ENCODE measurements around the gene BANK1. TPM values are rescaled to one million over a fixed set of nuclear protein-coding genes. Genes with fewer than 3 reads are reported as not detected.

BANK1 gene
- total and polyA plus RNA-seq, 2 experiments from 2014 or later, result not detected

GRCh38 chr4:102104278-102104677 lies 313.7 kb downstream of the BANK1 start:
- H3K9me3 ChIP-seq (ENCODE audit: low read depth), result no peaks in the 10 kb centered on the region
- no peaks in the 10 kb centered on the region for H3K4me1 ChIP-seq (ENCODE audit: insufficient read depth)
- TF ChIP-seq EZH2 (IDR thresholded peaks at IDR 0.05; ENCODE audit: insufficient read depth, poor library complexity, severe bottlenecking), result no peak
- no peak for TF ChIP-seq EZH2phosphoT487 (IDR thresholded peaks at IDR 0.05; ENCODE audit: insufficient read depth, low read depth)
- H3K27me3 ChIP-seq (replicated peaks; ENCODE audit: insufficient read depth), result no peaks in the 10 kb centered on the region
- no peak overlapping the region for H3K27ac ChIP-seq
- H3F3A ChIP-seq (ENCODE audit: insufficient read depth), result no peaks in the 10 kb centered on the region
- no peak overlapping the region for H3K4me3 ChIP-seq
- no peaks in the 10 kb centered on the region for H4K20me1 ChIP-seq (ENCODE audit: insufficient read depth)
- H3K36me3 ChIP-seq (ENCODE audit: low read depth), result no peaks in the 10 kb centered on the region
- no peaks in the 10 kb centered on the region for H3K79me2 ChIP-seq (ENCODE audit: insufficient read depth)
- no peak overlapping the region for H2AFZ ChIP-seq
- no peak for DNase-seq
- H3K9me2 ChIP-seq (ENCODE audit: insufficient read depth), result no peaks in the 10 kb centered on the region
- in situ Hi-C loops (cut with MboI), result no loop called here
- no peak overlapping the region for H3K9ac ChIP-seq
- H3K4me2 ChIP-seq (ENCODE audit: unreplicated experiment), result no peak overlapping the region

GRCh38 chr4:102105983-102106382 lies 315.5 kb downstream of the BANK1 start:
- Histone ChIP-seq H3K4me1 (ENCODE audit: insufficient read depth) (no peaks in the 10 kb centered on the region), H3K36me3 (ENCODE audit: low read depth) (no peaks in the 10 kb centered on the region), H3F3A (ENCODE audit: insufficient read depth) (no peaks in the 10 kb centered on the region), H3K79me2 (ENCODE audit: insufficient read depth) (no peaks in the 10 kb centered on the region), H3K27ac (no peak overlapping the region), H4K20me1 (ENCODE audit: insufficient read depth) (no peaks in the 10 kb centered on the region), H3K4me2 (ENCODE audit: unreplicated experiment) (no peak overlapping the region), H3K9me2 (ENCODE audit: insufficient read depth) (no peaks in the 10 kb centered on the region), H3K4me3 (no peak overlapping the region), H3K9me3 (ENCODE audit: low read depth) (no peaks in the 10 kb centered on the region), H3K27me3 (replicated peaks; ENCODE audit: insufficient read depth) (no peaks in the 10 kb centered on the region), H3K9ac (no peak overlapping the region), H2AFZ (no peak overlapping the region)
- in situ Hi-C loops (cut with MboI), result no loop called here
- no peak for TF ChIP-seq EZH2phosphoT487 (IDR thresholded peaks at IDR 0.05; ENCODE audit: insufficient read depth, low read depth)
- TF ChIP-seq EZH2 (IDR thresholded peaks at IDR 0.05; ENCODE audit: insufficient read depth, poor library complexity, severe bottlenecking), result no peak
- 0 to 3% methylated on average over 1 of the region's 1 CpG for WGBS, 2 experiments (ENCODE audit: low coverage in 1 of 2, low lambda C conversion rate in 2 of 2, missing lambda C conversion rate in 2 of 2)
- no peak for DNase-seq

DNA sequence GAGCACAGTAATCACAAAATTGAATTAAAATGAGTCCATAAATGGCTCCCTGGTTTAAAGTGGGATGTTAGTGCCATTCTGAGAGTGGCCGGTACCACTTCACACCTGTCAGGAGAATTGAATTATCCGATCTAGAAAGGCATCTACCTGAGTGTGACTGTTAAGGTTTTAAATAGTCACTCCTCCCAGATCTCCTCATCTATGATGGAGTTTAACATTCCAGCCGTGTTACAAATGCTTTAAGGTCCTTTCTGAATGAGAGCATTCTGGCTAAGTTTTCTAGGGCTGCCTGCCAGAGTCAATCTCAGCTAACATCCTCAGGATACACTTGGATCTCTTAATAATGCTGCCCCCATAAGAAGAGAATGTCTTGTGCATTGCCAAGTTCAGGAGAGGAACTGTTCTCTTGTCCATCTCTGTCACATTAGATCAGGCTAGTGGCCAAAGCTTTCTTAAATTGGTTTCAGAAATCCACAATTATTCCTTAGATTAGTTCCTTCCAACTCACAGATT lies 323.6 kb downstream of the BANK1 start:
- in situ Hi-C loops (cut with MboI), result no loop called here
- no peak overlapping the region for H3K4me3 ChIP-seq
- H3K36me3 ChIP-seq (ENCODE audit: low read depth), result no peaks in the 10 kb centered on the region
- no peak for DNase-seq
- H3K27ac ChIP-seq, result no peak overlapping the region
- H3K79me2 ChIP-seq (ENCODE audit: insufficient read depth), result no peaks in the 10 kb centered on the region
- no peaks in the 10 kb centered on the region for H4K20me1 ChIP-seq (ENCODE audit: insufficient read depth)
- H3K9me3 ChIP-seq (ENCODE audit: low read depth), result no peaks in the 10 kb centered on the region
- TF ChIP-seq EZH2 (IDR thresholded peaks at IDR 0.05; ENCODE audit: insufficient read depth, poor library complexity, severe bottlenecking), result no peak
- H3K27me3 ChIP-seq (replicated peaks; ENCODE audit: insufficient read depth), result no peaks in the 10 kb centered on the region
- no peak overlapping the region for H3K9ac ChIP-seq
- no peak overlapping the region for H2AFZ ChIP-seq
- no peaks in the 10 kb centered on the region for H3K9me2 ChIP-seq (ENCODE audit: insufficient read depth)
- no peaks in the 10 kb centered on the region for H3K4me1 ChIP-seq (ENCODE audit: insufficient read depth)
- no peak overlapping the region for H3K4me2 ChIP-seq (ENCODE audit: unreplicated experiment)
- no peaks in the 10 kb centered on the region for H3F3A ChIP-seq (ENCODE audit: insufficient read depth)
- 41 to 50% methylated on average over 3 of the region's 3 CpGs for WGBS, 2 experiments (ENCODE audit: low coverage in 1 of 2, low lambda C conversion rate in 2 of 2, missing lambda C conversion rate in 2 of 2)

DNA sequence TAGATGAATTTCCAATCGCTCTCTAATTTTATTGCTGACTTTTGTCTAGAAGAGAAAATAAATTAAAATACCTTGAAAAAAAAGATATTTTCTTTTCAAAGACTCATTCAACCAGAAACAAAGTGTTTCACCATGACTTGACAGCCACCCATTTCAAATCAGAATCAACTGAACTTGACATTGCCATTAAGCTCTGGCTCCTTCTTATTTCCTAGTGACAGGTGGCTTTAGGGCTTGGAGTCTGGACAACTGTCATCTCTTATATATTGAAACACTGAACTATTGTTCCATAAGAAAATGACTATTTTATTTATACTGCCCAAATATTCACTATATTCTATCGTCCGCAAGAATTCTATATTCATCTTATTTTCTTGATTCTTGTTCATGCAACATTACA lies 325.6 kb downstream of the BANK1 start:
- Histone ChIP-seq H3K4me1 (ENCODE audit: insufficient read depth) (no peaks in the 10 kb centered on the region), H3K27me3 (replicated peaks; ENCODE audit: insufficient read depth) (no peaks in the 10 kb centered on the region), H3K9ac (no peak overlapping the region), H3K79me2 (ENCODE audit: insufficient read depth) (no peaks in the 10 kb centered on the region), H3K4me2 (ENCODE audit: unreplicated experiment) (no peak overlapping the region), H3K9me2 (ENCODE audit: insufficient read depth) (no peaks in the 10 kb centered on the region), H3F3A (ENCODE audit: insufficient read depth) (no peaks in the 10 kb centered on the region), H3K9me3 (ENCODE audit: low read depth) (no peaks in the 10 kb centered on the region), H3K36me3 (ENCODE audit: low read depth) (no peaks in the 10 kb centered on the region), H4K20me1 (ENCODE audit: insufficient read depth) (no peaks in the 10 kb centered on the region), H3K27ac (no peak overlapping the region), H3K4me3 (no peak overlapping the region), H2AFZ (no peak overlapping the region)
- in situ Hi-C loops (cut with MboI), result no loop called here
- TF ChIP-seq EZH2phosphoT487 (IDR thresholded peaks at IDR 0.05; ENCODE audit: insufficient read depth, low read depth) (no peak), EZH2 (IDR thresholded peaks at IDR 0.05; ENCODE audit: insufficient read depth, poor library complexity, severe bottlenecking) (no peak)
- 64 to 68% methylated on average over 3 of the region's 3 CpGs for WGBS, 2 experiments (ENCODE audit: low coverage in 1 of 2, low lambda C conversion rate in 2 of 2, missing lambda C conversion rate in 2 of 2)
- no peak for DNase-seq

DNA sequence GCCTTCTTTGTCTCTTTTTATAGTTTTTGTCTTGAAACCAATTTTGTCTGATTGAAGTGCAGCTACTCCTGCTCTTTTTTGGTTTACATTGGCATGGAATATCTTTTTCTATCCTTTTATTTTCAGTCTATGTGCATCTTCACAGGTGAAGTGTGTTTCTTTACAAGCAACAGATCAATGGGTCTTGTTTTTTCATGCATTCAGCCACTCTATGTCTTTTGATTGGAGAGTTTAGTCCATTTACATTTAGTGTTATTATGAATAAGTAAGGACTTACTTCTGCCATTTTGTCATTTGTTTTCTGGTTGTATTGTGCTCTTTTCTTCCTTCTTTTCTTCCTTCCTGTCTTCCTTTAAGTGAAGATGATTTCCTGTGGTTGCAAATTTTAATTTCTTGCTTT lies 330.3 kb downstream of the BANK1 start:
- no peak overlapping the region for H3K9ac ChIP-seq
- no peak overlapping the region for H3K4me3 ChIP-seq
- H3K79me2 ChIP-seq (ENCODE audit: insufficient read depth), result no peaks in the 10 kb centered on the region
- peaks cover 2% of the 10 kb centered on the region for H3K9me3 ChIP-seq (ENCODE audit: low read depth)
- no peak overlapping the region for H3K4me2 ChIP-seq (ENCODE audit: unreplicated experiment)
- H3K36me3 ChIP-seq (ENCODE audit: low read depth), result no peaks in the 10 kb centered on the region
- H3F3A ChIP-seq (ENCODE audit: insufficient read depth), result no peaks in the 10 kb centered on the region
- DNase-seq, result no peak
- no peak overlapping the region for H2AFZ ChIP-seq
- no peak for TF ChIP-seq EZH2phosphoT487 (IDR thresholded peaks at IDR 0.05; ENCODE audit: insufficient read depth, low read depth)
- H4K20me1 ChIP-seq (ENCODE audit: insufficient read depth), result no peaks in the 10 kb centered on the region
- no peaks in the 10 kb centered on the region for H3K4me1 ChIP-seq (ENCODE audit: insufficient read depth)
- in situ Hi-C loops (cut with MboI), result no loop called here
- no peak overlapping the region for H3K27ac ChIP-seq
- H3K9me2 ChIP-seq (ENCODE audit: insufficient read depth), result no peaks in the 10 kb centered on the region
- H3K27me3 ChIP-seq (replicated peaks; ENCODE audit: insufficient read depth), result no peaks in the 10 kb centered on the region

Data from GM23248 (cell line).